ENCODE results near the gene KRTAP10-1. TPM values are rescaled to one million over a fixed set of nuclear protein-coding genes. Genes with fewer than 3 reads are reported as not detected.

The KRTAP10-1 gene
- total RNA-seq, 1 experiment from 2014 or later, result not detected

DNA sequence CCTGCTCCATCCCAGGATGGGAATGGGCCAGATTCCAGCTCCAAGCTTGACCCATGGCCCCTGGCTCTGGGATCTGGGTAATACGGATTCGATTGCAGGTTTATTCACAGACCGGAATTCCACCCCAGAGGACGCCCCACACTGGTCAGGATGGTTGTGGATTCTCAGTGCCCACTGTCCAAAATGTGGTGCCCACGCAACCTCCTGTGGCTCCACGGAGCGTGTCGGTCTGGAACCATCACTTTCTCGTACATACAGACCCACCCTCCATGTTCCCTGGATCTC, 31.6 kb downstream of the KRTAP10-1 start:
- Histone ChIP-seq H2BK20ac (ENCODE audit: low read depth, low read length, poor library complexity, severe bottlenecking) (no peak overlapping the region), H3K4ac (ENCODE audit: low read depth, low read length) (no peak overlapping the region), H3K14ac (ENCODE audit: insufficient read depth, low read length) (no peak overlapping the region), H2BK12ac (ENCODE audit: insufficient read length, low read depth, low read length) (no peak overlapping the region), H2AFZ (ENCODE audit: low read length) (no peak overlapping the region), H3K27ac (ENCODE audit: insufficient read length, low read depth, low read length) (no peak overlapping the region), H4K91ac (ENCODE audit: insufficient read length, low read depth, low read length) (no peak overlapping the region), H2BK5ac (ENCODE audit: insufficient read length, low read length) (no peak overlapping the region), H2AK5ac (ENCODE audit: insufficient read length, low read length) (no peak overlapping the region), H3K4me1 (ENCODE audit: insufficient read depth, low read length) (no peaks in the 10 kb centered on the region), H3T11ph (ENCODE audit: low read length) (no peak overlapping the region), H3K27me3 (ENCODE audit: insufficient read depth, low read length) (no peaks in the 10 kb centered on the region), H3K9me3 (ENCODE audit: control insufficient read depth, low read depth, low read length) (no peaks in the 10 kb centered on the region), H3K79me2 (ENCODE audit: insufficient read depth, low read length) (no peaks in the 10 kb centered on the region), H2BK120ac (ENCODE audit: low read depth, low read length, poor library complexity, severe bottlenecking) (no peak overlapping the region), H4K8ac (replicated peaks; ENCODE audit: insufficient read length, low read depth, low read length) (no peak overlapping the region), H3K79me1 (ENCODE audit: insufficient read depth, low read depth, low read length, poor library complexity, severe bottlenecking) (no peaks in the 10 kb centered on the region), H3K56ac (ENCODE audit: insufficient read length, low read depth, low read length) (no peak overlapping the region), H4K20me1 (ENCODE audit: control insufficient read depth, insufficient read depth, insufficient read length) (peaks cover 5% of the 10 kb centered on the region), H3K9ac (ENCODE audit: extremely low read depth, insufficient read length, low read length) (no peak overlapping the region), H3K23me2 (ENCODE audit: insufficient read length, low read depth, low read length, poor library complexity, severe bottlenecking) (no peaks in the 10 kb centered on the region), H2BK15ac (ENCODE audit: low read depth, low read length) (no peak overlapping the region), H3K23ac (ENCODE audit: insufficient read length, low read depth, low read length) (no peak overlapping the region), H3K4me2 (ENCODE audit: insufficient read depth, insufficient read length, low read length) (no peak overlapping the region), H3K18ac (ENCODE audit: insufficient read length, low read depth, low read length) (no peak overlapping the region), H4K5ac (ENCODE audit: insufficient read length, low read depth, low read length) (no peak overlapping the region)
- Mint-ChIP-seq H3K36me3 (ENCODE audit: insufficient read depth in 1 of 3, low read depth in 3 of 3) (peaks cover 0 to 6% (median 3%) of the 10 kb centered on the region in 3 experiments; a peak in 4 of 7 replicates), H3K27ac (no peak overlapping the region), H3K9me3 (no peaks in the 10 kb centered on the region), H3K4me1 (peaks cover 0 to 5% of the 10 kb centered on the region in 2 experiments; a peak in 2 of 4 replicates), H3K27me3 (ENCODE audit: low read depth) (no peaks in the 10 kb centered on the region), H3K4me3 (no peak overlapping the region)
- TF ChIP-seq, protein P1, sequence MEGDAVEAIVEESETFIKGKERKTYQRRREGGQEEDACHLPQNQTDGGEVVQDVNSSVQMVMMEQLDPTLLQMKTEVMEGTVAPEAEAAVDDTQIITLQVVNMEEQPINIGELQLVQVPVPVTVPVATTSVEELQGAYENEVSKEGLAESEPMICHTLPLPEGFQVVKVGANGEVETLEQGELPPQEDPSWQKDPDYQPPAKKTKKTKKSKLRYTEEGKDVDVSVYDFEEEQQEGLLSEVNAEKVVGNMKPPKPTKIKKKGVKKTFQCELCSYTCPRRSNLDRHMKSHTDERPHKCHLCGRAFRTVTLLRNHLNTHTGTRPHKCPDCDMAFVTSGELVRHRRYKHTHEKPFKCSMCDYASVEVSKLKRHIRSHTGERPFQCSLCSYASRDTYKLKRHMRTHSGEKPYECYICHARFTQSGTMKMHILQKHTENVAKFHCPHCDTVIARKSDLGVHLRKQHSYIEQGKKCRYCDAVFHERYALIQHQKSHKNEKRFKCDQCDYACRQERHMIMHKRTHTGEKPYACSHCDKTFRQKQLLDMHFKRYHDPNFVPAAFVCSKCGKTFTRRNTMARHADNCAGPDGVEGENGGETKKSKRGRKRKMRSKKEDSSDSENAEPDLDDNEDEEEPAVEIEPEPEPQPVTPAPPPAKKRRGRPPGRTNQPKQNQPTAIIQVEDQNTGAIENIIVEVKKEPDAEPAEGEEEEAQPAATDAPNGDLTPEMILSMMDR (conservative IDR thresholded peaks at IDR 0.05), result no peak
- no CpG with 5 or more reads among the region's 9 CpGs for WGBS (ENCODE audit: extremely low coverage, insufficient read length, low lambda C conversion rate)
- DNase-seq, result no peak
